ENCODE data around the gene GPT2.
A peak's percentile ranks its signal among the peaks of the same experiment; 100 is the strongest.

GPT2 gene

DNA sequence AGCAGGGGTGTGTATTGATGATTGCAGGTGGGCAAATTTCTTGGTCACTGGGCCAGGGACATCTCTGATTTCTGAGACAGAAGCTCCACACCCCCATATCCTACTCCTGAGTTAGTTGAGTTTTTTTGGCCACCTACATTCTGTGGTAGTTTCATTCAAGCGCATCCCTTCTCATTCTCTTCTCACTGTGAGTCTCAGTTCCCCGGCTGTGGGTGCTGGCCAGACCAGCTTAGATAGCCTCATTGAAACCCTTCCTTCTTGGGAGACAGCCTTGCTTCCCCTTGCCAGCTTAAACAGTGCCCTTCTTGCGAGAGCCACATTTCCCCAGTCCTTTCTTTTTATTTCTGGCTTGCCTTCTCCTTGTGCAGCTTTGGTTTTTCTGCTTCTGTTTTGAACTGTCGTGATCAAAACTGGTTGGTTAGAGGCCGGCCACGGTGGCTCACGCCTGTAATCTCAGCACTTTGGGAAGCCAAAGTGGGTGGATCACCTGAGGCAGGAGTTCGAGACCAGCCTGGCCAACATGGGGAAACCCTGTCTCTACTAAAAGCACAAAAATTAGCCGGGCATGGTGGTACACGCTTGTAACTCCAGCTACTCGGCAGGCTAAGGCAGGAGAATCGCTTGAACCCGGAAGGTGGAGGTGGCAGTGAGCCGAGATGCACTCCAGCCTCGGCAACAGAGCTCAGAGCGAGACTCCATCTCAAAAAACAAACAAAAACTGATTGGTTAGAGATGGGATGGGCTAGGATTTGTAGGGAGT is 2.8 kb downstream of the GPT2 start:
- ChIA-PET CTCF (interaction anchor here (0.6 to 1.6 kb wide), 4 partner anchors 33 to 1602 kb away, joined by 3 to 6 read pairs (median 4); no protein-coding TSS in a partner anchor), POLR2A (ENCODE audit: low non-redundant PET) (no interaction called here)
- TF ChIP-seq, protein P1, sequence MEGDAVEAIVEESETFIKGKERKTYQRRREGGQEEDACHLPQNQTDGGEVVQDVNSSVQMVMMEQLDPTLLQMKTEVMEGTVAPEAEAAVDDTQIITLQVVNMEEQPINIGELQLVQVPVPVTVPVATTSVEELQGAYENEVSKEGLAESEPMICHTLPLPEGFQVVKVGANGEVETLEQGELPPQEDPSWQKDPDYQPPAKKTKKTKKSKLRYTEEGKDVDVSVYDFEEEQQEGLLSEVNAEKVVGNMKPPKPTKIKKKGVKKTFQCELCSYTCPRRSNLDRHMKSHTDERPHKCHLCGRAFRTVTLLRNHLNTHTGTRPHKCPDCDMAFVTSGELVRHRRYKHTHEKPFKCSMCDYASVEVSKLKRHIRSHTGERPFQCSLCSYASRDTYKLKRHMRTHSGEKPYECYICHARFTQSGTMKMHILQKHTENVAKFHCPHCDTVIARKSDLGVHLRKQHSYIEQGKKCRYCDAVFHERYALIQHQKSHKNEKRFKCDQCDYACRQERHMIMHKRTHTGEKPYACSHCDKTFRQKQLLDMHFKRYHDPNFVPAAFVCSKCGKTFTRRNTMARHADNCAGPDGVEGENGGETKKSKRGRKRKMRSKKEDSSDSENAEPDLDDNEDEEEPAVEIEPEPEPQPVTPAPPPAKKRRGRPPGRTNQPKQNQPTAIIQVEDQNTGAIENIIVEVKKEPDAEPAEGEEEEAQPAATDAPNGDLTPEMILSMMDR (conservative IDR thresholded peaks at IDR 0.05; ENCODE audit: low read depth) = no peak
- peak overlapping the region; percentile 86 for H3K27ac ChIP-seq
- no peak for DNase-seq (ENCODE audit: low spot score)

- ChIA-PET CTCF (interaction anchor here (0.6 to 1.2 kb wide), 3 partner anchors 21 to 191 kb away, joined by 3 to 6 read pairs (median 6); no protein-coding TSS in a partner anchor), POLR2A (ENCODE audit: low non-redundant PET) (no interaction called here)
- TF ChIP-seq, protein P1 (conservative IDR thresholded peaks at IDR 0.05; ENCODE audit: low read depth) = no peak
- peak overlapping the region; percentile 86 for H3K27ac ChIP-seq
- no peak for DNase-seq (ENCODE audit: low spot score)
Observed at GRCh38 chr16:46887524-46887854, 3.3 kb downstream of the GPT2 start.

- ChIA-PET CTCF (interaction anchor here (1.5 kb wide), 1 partner anchor 20 kb away, joined by 3 read pairs; no protein-coding TSS in a partner anchor), POLR2A (ENCODE audit: low non-redundant PET) (no interaction called here)
- TF ChIP-seq, protein P1 (conservative IDR thresholded peaks at IDR 0.05; ENCODE audit: low read depth) = no peak
- H3K27ac ChIP-seq = peak overlapping the region; percentile 25
- DNase-seq (ENCODE audit: low spot score) = no peak
Observed at GRCh38 chr16:46889245-46889941, 5.2 kb downstream of the GPT2 start.

GRCh38 chr16:46889942-46890300 is 5.8 kb downstream of the GPT2 start:
- CTCF ChIA-PET = interaction anchor here (1.5 kb wide), 1 partner anchor 19 kb away, joined by 3 read pairs; no protein-coding TSS in a partner anchor
- TF ChIP-seq, protein P1 (conservative IDR thresholded peaks at IDR 0.05; ENCODE audit: low read depth) = no peak
- POLR2A ChIA-PET (ENCODE audit: low non-redundant PET) = no interaction called here
- no peak for DNase-seq (ENCODE audit: low spot score)
- peak overlapping the region; percentile 25 for H3K27ac ChIP-seq

- TF ChIP-seq, protein P1 (conservative IDR thresholded peaks at IDR 0.05; ENCODE audit: low read depth) = no peak
- no peak overlapping the region for H3K27ac ChIP-seq
- CTCF ChIA-PET = interaction anchor here (0.6 kb wide), 1 partner anchor 34 kb away, joined by 3 read pairs; no protein-coding TSS in a partner anchor
- no peak for DNase-seq (ENCODE audit: low spot score)
- POLR2A ChIA-PET (ENCODE audit: low non-redundant PET) = no interaction called here
Observed at GRCh38 chr16:46891910-46892309, 7.7 kb downstream of the GPT2 start.

GRCh38 chr16:46894036-46894672 is 10.0 kb downstream of the GPT2 start:
- CTCF ChIA-PET = interaction anchor here (0.6 kb wide), 1 partner anchor 40 kb away, joined by 3 read pairs; no protein-coding TSS in a partner anchor
- TF ChIP-seq, protein P1 (conservative IDR thresholded peaks at IDR 0.05; ENCODE audit: low read depth) = no peak
- POLR2A ChIA-PET (ENCODE audit: low non-redundant PET) = no interaction called here
- no peak for DNase-seq (ENCODE audit: low spot score)
- no peak overlapping the region for H3K27ac ChIP-seq

Measured in RWPE1 (cell line).